Limb (tissue), 2 donors: ENCODE results near the gene RYK.
"Not testable (repeated sequence)": the region's sequence is repeated elsewhere in the genome, so short reads cannot be mapped to it uniquely, and the experiment has no call there.

Source experiments
- DNase-seq, 2 donors: peaks; one replicate each; pipeline ENCODE4 v3.0.0-alpha.2; 2016; ENCODE audit errors: extremely low spot score in 2 of 2

The RYK gene

GRCh38 chr3:134216851-134217250, 33.8 kb downstream of the RYK start:
- no peak for DNase-seq

GRCh38 chr3:134216191-134216764, 34.4 kb downstream of the RYK start:
- no peak for DNase-seq

GRCh38 chr3:134214239-134214638, 36.4 kb downstream of the RYK start:
- no peak for DNase-seq

- DNase-seq, result peak; percentile 66 to 88
Measured at GRCh38 chr3:134212967-134213665, 37.5 kb downstream of the RYK start.

- peak; percentile 38 to 49 for DNase-seq
Measured at GRCh38 chr3:134211797-134212196, 38.9 kb downstream of the RYK start.

GRCh38 chr3:134205451-134205850, 45.2 kb downstream of the RYK start:
- no peak for DNase-seq

- DNase-seq, result no peak
Measured at GRCh38 chr3:134201201-134202130, 49.2 kb downstream of the RYK start.

GRCh38 chr3:134199880-134200279, 50.8 kb downstream of the RYK start:
- DNase-seq, result not testable (repeated sequence)

DNA sequence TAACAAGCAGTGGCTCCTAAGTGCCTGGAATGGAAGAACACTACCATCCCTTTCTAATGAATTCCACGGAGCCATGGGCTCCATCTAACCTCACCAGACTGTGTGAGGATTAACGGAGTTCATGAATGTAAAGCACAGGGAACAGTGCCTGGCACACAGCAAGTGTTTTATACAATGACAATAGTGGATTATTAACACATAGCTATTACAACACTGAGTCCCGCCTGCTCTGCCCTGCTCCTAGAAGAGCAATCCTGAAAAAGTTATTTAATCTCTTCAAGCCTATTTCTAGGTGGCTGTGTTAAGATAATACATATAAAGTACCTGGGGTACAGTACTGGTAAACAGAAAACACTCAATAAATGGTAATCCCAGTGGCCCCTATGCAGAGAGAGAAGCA, 51.4 kb downstream of the RYK start:
- DNase-seq, result no peak

DNA sequence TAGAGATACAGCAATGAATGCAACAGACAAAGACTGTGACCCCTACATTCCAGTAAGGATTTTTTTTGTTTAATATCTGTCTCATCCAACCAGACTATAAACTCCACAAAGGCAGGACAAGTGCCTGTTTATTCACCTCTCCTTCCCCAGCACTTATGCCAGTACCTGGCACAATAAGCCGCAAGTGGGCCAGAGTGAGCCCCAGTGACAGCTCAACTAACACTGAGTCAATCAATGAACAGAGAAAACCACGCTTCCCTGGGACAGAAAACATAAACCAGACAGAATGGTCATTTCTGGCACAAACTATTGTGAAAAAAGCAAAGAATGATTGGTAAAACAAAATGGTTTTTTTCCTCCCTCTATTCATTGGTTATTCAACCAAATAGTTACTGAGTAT, 52.2 kb downstream of the RYK start:
- no peak for DNase-seq

- peak in 1 of 2 donors; percentile 69 for DNase-seq
Measured at GRCh38 chr3:134197681-134198261, 52.9 kb downstream of the RYK start.

- no peak for DNase-seq
Measured at GRCh38 chr3:134194247-134194646, 56.4 kb downstream of the RYK start.

DNA sequence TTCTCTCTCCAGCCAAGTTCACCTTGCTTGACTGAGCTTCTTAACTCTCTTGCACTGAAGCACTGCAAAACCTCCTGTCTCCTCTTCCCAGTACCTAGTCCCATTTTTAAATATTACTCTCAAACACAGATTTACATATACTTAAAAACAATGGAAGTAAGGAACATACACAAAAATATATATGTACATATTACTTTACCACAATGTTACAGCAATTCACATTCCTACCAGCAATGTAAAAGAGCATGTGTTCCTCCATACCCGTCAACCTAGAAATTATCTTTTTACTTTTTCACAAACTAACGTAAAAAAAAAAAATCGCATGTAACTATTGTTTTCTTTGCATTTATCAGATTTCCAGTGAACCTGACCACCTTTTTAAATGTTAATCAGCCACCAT, 60.4 kb downstream of the RYK start:
- DNase-seq, result no peak

- DNase-seq, result no peak
Measured at GRCh38 chr3:134189849-134190248, 60.8 kb downstream of the RYK start.

DNA sequence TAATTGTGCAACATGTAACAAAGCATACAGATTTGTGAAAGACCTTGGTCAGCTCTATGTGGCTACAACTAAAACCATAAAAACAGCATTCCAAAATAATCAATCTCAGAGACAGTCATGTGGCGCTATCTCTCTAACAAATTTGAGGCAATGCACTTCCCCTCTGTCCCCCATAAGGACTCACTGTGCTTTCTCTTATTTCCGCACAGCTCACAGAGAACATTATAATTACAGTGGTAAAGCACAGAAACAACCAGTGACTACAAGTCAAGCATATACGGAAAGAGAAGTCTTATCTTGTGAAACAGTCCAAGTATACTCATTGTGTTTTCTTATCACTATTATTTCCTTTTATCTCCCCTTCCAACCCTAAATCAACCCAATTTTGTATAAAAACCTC, 64.3 kb downstream of the RYK start:
- no peak for DNase-seq

GRCh38 chr3:134180761-134181160, 69.9 kb downstream of the RYK start:
- no peak for DNase-seq

GRCh38 chr3:134179508-134179907, 71.2 kb downstream of the RYK start:
- DNase-seq, result no peak

DNA sequence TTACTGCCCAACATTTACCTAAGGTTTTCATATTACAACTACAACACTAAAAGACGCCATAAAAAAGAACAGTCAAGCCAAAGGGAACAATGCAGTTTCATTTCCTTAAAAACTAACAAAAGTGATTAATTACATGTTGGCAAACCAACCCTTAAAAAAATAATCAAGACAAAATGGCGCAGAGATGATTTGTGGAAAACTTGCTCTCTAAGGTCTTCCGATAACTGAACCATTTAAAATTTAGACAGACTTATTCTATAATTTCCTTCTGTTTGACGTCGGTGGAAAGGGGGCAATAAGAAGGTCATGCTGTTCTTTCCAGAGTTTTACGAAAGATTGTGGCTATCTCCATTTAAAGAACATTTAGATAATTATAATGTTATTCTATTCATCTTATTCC, 87.6 kb downstream of the RYK start:
- DNase-seq, result no peak

- no peak for DNase-seq
Measured at GRCh38 chr3:134161898-134162615, 88.6 kb downstream of the RYK start.

- no peak for DNase-seq
Measured at GRCh38 chr3:134155446-134155845, 95.2 kb downstream of the RYK start.

GRCh38 chr3:134153761-134154160, 96.9 kb downstream of the RYK start:
- no peak for DNase-seq
